GM18868 (cell line): Measurements from ENCODE around the gene SPATS2L.

Experiments
- ATAC-seq: cut with Tn5 transposase; IDR thresholded peaks from one replicate; pipeline ENCODE4 v1.9.1; 2021; ENCODE audit warnings: mild to moderate bottlenecking, moderate library complexity; ENCODE audit not compliant: unreplicated experiment

The SPATS2L gene

DNA sequence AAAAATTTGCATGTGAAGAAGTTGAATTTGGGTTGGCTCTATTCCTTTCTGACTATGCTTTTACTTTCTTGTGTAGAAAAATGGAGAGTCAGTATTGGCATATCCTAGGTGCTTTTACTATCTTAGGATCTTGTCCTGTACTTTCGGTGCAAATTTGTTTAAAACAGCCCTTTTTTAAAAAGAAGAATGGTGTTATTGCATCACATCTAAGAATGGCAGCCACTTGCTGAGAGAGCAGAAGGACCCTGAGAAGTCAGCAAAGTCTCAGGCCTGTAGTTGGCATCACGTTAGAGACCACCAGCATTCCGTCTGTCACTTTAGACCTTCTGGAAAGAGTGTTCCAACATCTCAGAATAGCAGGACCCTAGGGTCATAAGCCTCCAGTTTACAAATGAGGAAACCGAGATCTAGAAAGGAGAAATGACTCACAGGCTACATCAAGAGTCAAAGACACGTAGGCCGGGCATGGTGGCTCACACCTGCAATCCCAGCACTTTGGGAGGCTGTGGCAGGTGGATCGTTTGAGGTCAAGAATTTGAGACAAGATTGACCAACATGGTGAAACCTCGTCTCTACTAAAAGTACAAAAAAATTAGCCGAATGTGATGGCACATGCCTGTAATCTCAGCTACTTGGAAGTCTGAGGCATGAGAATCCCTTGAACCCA, 42.5 kb downstream of the SPATS2L start:
- ATAC-seq, result no peak

GRCh38 chr2:200349868-200350267, 43.4 kb downstream of the SPATS2L start:
- ATAC-seq, result no peak

GRCh38 chr2:200350850-200351285, 44.4 kb downstream of the SPATS2L start:
- no peak for ATAC-seq

DNA sequence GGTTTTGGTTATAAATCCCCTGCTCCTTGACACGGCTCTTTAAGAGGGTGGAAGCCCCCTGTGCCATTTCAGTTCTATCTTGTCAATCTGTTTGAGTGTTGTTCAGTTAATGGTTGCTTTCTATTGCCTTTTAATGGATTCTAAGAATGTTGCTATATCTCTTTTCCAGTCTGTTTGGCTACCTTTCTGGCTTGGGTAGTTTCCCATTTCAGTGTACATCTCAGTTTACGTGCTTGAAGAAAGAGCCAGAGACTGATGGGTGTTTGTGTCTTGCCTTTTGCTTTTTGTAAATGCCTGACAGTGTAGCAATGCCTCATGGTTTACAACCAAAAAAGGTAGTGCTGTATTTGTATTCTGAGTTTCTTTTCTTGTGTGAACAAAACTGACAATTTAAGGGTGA, 45.3 kb downstream of the SPATS2L start:
- no peak for ATAC-seq

GRCh38 chr2:200352636-200353035, 46.1 kb downstream of the SPATS2L start:
- no peak for ATAC-seq

GRCh38 chr2:200353120-200353519, 46.6 kb downstream of the SPATS2L start:
- no peak for ATAC-seq

DNA sequence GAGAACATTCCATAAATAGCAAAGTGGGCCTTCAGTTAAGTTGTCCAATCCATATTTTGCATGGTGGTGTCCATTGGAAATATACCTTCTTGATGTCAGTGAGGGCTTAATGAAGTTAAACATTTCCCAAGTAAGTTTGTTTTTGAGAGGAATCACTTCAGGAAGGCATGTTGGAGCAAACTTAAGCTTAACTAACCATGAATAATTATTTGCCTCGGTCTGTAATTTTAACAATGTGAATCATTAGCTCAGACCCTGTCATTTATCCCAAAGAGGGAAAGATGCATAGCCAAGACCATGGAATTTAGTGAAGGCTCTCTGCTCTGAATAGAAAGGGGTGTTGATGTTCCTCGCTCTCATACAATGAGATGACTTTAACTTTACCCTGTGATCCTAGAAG, 47.4 kb downstream of the SPATS2L start:
- no peak for ATAC-seq

GRCh38 chr2:200354833-200355751, 48.6 kb downstream of the SPATS2L start:
- ATAC-seq, result no peak

GRCh38 chr2:200356321-200356720, 49.8 kb downstream of the SPATS2L start:
- ATAC-seq, result no peak

DNA sequence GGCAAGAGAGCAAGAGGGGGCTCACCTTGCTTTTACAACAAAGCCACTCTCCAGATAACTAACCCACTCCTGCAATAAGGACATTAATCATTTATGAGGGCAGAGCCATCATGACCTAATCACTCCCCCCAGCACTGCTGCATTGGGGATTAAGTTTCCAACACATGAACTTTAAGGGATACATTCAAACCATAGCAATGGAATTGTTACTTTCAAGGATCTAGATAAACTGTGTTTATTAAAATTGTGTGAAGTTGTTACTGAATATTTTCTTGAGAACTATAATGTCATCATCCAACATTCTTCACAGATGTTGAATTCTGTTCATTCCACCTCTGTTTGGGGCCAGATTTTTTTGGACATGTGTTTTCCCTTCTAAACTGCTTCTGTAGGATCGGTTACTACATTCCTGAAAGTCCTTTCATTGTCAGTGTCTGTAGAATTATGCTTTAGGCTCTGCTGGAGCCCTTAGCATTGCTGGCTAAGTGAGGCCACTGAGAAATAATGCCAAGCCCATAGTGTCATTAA, 50.4 kb downstream of the SPATS2L start:
- no peak for ATAC-seq

DNA sequence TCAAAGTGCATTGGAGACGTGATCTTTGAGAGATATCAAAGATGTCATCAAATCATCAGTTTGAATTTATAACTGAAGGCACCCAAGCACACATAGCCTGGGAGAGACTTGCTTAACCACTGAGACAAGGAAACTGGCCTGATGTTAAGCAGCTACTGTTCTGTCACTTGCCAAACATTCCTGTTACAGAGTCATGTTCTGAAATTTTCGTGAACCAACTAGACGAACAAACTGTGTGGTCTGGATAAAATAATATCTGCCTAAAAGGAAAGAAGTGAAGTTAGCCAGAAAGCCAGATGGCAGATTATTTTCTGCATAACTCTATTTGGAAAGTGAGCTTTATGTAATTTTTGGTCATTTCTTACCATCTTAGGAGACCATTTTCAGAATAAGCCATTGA, 51.4 kb downstream of the SPATS2L start:
- no peak for ATAC-seq

DNA sequence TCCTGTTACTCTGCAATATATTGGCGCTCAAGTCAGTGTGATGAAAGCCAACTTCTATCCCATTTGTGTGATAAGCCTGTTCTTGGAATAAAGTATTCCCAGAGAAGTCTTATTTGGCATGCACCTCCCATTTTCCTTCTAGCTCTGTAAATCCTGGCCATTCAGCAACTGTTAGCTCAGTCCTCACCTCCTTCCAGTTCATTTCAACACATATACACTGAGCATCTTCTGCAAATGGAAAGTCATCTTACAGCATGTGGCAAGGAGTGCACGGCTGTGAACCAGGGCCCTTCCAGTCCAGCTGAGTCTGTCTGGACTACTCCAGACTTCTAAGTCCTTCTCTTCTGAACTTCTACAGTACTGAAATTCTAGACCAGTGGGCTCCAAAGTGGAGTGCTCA, 53.1 kb downstream of the SPATS2L start:
- no peak for ATAC-seq

DNA sequence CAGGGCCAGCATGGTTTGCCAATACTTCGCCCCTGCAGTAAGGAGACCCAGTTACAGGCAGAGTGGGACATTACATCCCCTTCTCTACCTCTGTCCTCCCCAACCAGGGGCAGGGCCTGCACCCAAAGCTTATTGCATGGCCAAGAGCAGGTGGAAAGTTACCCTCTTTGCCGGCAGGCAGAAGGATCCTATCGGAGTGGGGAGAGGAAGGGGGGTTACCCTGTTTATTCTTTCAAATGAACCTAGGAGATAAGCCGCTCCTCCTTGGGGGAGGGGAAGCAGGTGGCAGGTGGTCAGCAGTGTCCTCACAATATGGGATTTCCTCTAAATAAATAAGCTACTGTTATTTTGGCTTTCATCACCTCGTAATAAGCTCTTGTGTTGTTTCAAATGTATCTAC, 53.9 kb downstream of the SPATS2L start:
- ATAC-seq, result no peak

GRCh38 chr2:200362202-200362917, 55.9 kb downstream of the SPATS2L start:
- ATAC-seq, result no peak

DNA sequence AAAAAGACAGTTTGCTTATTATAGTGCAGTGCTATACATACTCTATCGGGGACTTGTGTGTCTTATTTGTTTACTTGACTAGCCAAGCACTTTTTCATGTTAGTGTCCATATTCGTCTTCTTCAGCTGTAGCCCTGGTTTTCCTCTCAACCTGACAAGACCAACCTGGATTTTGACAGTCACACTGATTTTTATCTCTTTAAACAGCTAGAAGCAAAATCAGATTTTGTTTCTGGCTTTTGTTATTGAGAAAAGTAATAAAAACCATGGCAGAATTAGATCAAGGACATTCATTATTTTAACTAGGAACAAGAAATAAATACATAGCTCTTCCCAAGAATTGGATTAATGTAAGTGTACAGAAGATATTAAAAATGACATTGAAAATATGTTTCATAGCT, 56.8 kb downstream of the SPATS2L start:
- ATAC-seq, result no peak

DNA sequence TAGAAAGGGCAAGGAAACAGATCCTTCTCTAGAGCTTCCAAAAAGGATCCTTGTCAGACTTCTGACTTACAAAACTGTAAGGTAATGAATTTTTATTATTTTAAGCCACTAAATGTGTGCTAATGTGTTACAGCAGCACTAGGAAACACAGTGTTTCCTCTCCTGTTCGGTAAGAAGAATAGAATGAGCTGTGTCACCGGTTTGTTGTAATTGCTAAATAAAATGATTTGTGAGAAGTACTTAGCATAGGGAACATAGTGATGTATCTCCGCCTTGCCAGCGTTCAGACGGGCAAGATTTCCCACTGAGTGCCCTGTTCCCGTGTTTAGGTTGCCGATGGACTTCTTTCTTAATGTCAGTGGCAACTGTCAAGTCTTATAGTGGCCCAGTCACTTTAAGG, 57.6 kb downstream of the SPATS2L start:
- ATAC-seq, result no peak

- ATAC-seq, result no peak
Observed at GRCh38 chr2:200364620-200365019, 58.1 kb downstream of the SPATS2L start.

- ATAC-seq, result no peak
Observed at GRCh38 chr2:200365209-200365608, 58.7 kb downstream of the SPATS2L start.

DNA sequence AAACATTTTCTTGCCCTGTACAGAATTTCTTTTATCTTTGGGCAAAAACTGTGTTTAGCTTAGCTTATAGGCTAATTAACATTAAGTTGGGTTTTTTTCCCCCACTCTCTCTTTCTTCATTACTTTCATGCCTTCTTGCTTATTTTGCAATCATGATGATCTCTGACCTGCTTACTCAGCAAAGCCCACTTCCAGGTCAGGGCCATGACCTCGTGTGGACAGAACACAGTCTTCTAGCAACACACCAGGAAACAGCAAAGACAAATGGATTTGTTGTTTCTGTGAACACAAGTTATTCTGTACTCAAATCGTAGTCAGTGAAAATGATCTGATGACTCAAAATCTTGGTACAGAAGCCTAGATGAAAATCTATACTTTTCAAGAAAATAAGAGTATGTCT, 60.7 kb downstream of the SPATS2L start:
- no peak for ATAC-seq

- ATAC-seq, result no peak
Observed at GRCh38 chr2:200369886-200370285, 63.4 kb downstream of the SPATS2L start.

GRCh38 chr2:200373231-200373630, 66.7 kb downstream of the SPATS2L start:
- ATAC-seq, result no peak
